Ascending aorta (tissue), 2 donors: ENCODE data around the gene DHRS1. TPM values are rescaled to one million over a fixed set of nuclear protein-coding genes. Genes with fewer than 3 reads are reported as not detected.
A peak's percentile ranks its signal among the peaks of the same experiment; 100 is the strongest.

ENCODE experiments used
- DNase-seq, 2 donors: peaks; one replicate each; pipeline ENCODE4 v3.0.0-alpha.2; 2019; ENCODE audit warnings: low spot score in 2 of 2
- H3K27ac ChIP-seq, 2 donors: fragments of 200-600 bp; sonication (generic); one replicate each; pipeline ENCODE4 v1.5.1; 2016 to 2017; ENCODE audit warnings: mild to moderate bottlenecking in 1 of 2
- H3K27me3 ChIP-seq: fragments of 200-600 bp; sonication (generic); one replicate; pipeline ENCODE4 v1.5.1; 2017
- H3K36me3 ChIP-seq, 2 donors: fragments of 200-600 bp; sonication (generic); one replicate each; pipeline ENCODE4 v1.5.1; 2016
- H3K4me1 ChIP-seq, 2 donors: fragments of 200-600 bp; sonication (generic); one replicate each; pipeline ENCODE4 v1.5.1; 2016 to 2017; ENCODE audit warnings: mild to moderate bottlenecking in 1 of 2
- H3K4me3 ChIP-seq, 2 donors: fragments of 200-600 bp; sonication (generic); one replicate each; pipeline ENCODE4 v1.5.1; 2016 to 2017; ENCODE audit warnings: mild to moderate bottlenecking in 1 of 2
- H3K9me3 ChIP-seq, 2 donors: fragments of 200-600 bp; sonication (generic); one replicate each; pipeline ENCODE4 v1.5.1; 2016
- CTCF ChIP-seq, 3 experiments: fragments of 200-600 bp in 2 of 3; fragments of 450-650 bp in 1 of 3; sonication (generic) in 2 of 3; IDR thresholded peaks; one replicate each; pipeline ENCODE4 v1.5.1; 2016 to 2019; ENCODE audit warnings: antibody characterized with exemption in 3 of 3, mild to moderate bottlenecking in 1 of 3, moderate library complexity in 1 of 3
- intact Hi-C: fragments of 100-400 bp; cut with DNase I; formaldehyde crosslinking; loops from one replicate; pipeline ENCODE4 v1.15.1; 2023
- total RNA-seq: library from RNA; depleted of rRNA; stranded (reverse); fragments of >200 nt; gene quantifications from one replicate; pipeline ENCODE4 v1.1.0, GENCODE V29; 2016

DHRS1 gene
- total RNA-seq, 1 donor from 2014 or later = 100 TPM

- H3K27me3 ChIP-seq = no peaks in the 10 kb centered on the region
- H3K4me1 ChIP-seq = peaks cover 8 to 14% of the 10 kb centered on the region in 2 donors
- H3K9me3 ChIP-seq = no peaks in the 10 kb centered on the region
- peak within 1 kb of the TSS; percentile 61 to 68 for H3K4me3 ChIP-seq
- H3K36me3 ChIP-seq = peaks cover 10 to 12% of the 10 kb centered on the region in 2 donors
- peak in 1 of 2 donors; percentile 81 for DNase-seq
- intact Hi-C loops = loop anchor here (1.0 kb wide), 1 partner anchor 11 kb away; no protein-coding TSS in a partner anchor
- TF ChIP-seq CTCF (IDR thresholded peaks at IDR 0.05) = peak in 2 of 3 experiments; percentile 21 to 52
- H3K27ac ChIP-seq = peak within 1 kb of the TSS; percentile 65 to 68
These were observed 11.3 kb upstream of the DHRS1 start, which contains the start of gene LTB4R for GRCh38 chr14:24310646-24311604. Gene LTB4R (plus strand): TSS chr14:24311502. CDS start chr14:24315652, 4,150 bp downstream.

GRCh38 chr14:24310265-24310645, 10.7 kb upstream of the DHRS1 start:
- Histone ChIP-seq H3K4me1 (peaks cover 8 to 14% of the 10 kb centered on the region in 2 donors), H3K36me3 (peaks cover 16 to 19% of the 10 kb centered on the region in 2 donors), H3K4me3 (peak overlapping the region; percentile 61 to 68), H3K27me3 (no peaks in the 10 kb centered on the region), H3K9me3 (no peaks in the 10 kb centered on the region), H3K27ac (peak overlapping the region; percentile 65 to 68)
- intact Hi-C loops = no loop called here
- no peak for DNase-seq
- TF ChIP-seq CTCF (IDR thresholded peaks at IDR 0.05) = no peak

GRCh38 chr14:24309538-24310264, 10.1 kb upstream of the DHRS1 start, which contains the start of gene LTB4R2:
Gene LTB4R2 (plus strand): TSS chr14:24310140. CDS start chr14:24310665, 525 bp downstream.
- no peak for TF ChIP-seq CTCF (IDR thresholded peaks at IDR 0.05)
- peak within 1 kb of the TSS; percentile 65 to 68 for H3K27ac ChIP-seq
- H3K4me3 ChIP-seq = peak within 1 kb of the TSS; percentile 61 to 68
- H3K27me3 ChIP-seq = no peaks in the 10 kb centered on the region
- no peak for DNase-seq
- no peaks in the 10 kb centered on the region for H3K9me3 ChIP-seq
- intact Hi-C loops = loop anchor here (2.0 kb wide), 1 partner anchor 67 kb away; the partner anchor contains the start of gene TINF2
- peaks cover 8 to 14% of the 10 kb centered on the region in 2 donors for H3K4me1 ChIP-seq
- peaks cover 22 to 24% of the 10 kb centered on the region in 2 donors for H3K36me3 ChIP-seq

- Histone ChIP-seq H3K27me3 (no peaks in the 10 kb centered on the region), H3K4me3 (no peak overlapping the region), H3K4me1 (peaks cover 8 to 14% of the 10 kb centered on the region in 2 donors), H3K27ac (no peak overlapping the region), H3K36me3 (peaks cover 33 to 36% of the 10 kb centered on the region in 2 donors), H3K9me3 (no peaks in the 10 kb centered on the region)
- intact Hi-C loops = loop anchor here (2.0 kb wide), 1 partner anchor 66 kb away; the partner anchor contains the start of gene TINF2
- peak in 2 of 3 experiments; percentile 3 to 5 for TF ChIP-seq CTCF (IDR thresholded peaks at IDR 0.05)
- DNase-seq = no peak
These were observed 9.0 kb upstream of the DHRS1 start for GRCh38 chr14:24308342-24309124.
